HG03097 (cell line): ENCODE measurements around the gene TNFRSF25.

Experiments used
- ATAC-seq: cut with Tn5 transposase; IDR thresholded peaks from one replicate; pipeline ENCODE4 v1.9.1; 2021; ENCODE audit not compliant: unreplicated experiment, low FRiP score

TNFRSF25 gene

DNA sequence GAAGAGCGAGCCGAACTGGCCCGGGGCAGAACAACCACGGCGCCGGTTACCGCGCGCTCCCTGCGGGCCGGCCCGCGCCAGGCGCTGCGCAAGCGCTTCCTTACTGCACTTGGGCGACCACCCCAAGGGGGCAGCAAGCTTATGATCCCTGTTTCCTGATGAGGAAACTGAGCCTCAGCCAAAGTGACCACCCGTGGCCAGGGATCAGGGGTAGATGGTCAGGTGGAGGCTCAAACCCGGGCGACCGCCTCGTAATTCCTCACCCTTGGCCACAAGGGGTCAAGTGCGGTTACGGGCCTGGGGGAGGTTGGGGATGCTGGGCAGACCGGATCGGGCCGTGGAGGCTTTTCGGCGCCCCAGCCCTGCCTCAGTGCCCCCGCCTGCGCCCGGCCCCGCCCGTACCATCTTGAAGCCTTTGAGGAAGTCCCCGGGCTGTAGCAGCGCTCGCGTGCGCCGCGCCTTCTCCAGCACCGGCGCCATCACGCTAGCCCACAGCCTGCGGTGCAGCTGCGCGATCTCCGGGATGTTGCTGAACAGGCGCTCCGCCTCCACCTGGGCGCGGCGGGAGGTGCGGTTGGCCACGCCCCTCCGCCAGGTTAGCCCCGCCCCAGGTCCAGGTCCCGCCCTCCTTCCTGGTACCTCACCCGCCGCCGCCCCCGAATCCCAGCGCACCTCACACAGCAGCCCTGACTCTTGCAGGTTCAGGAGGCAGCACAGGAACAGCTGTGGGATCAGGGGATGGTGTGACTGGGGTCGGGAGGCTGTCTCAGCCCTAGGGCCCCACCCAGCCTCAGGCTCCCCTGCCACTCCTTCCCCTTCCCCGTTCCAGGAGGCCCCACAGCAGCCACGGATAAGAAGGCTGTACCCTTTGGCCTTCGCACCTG, 5.4 kb upstream of the TNFRSF25 start:
- no peak for ATAC-seq

DNA sequence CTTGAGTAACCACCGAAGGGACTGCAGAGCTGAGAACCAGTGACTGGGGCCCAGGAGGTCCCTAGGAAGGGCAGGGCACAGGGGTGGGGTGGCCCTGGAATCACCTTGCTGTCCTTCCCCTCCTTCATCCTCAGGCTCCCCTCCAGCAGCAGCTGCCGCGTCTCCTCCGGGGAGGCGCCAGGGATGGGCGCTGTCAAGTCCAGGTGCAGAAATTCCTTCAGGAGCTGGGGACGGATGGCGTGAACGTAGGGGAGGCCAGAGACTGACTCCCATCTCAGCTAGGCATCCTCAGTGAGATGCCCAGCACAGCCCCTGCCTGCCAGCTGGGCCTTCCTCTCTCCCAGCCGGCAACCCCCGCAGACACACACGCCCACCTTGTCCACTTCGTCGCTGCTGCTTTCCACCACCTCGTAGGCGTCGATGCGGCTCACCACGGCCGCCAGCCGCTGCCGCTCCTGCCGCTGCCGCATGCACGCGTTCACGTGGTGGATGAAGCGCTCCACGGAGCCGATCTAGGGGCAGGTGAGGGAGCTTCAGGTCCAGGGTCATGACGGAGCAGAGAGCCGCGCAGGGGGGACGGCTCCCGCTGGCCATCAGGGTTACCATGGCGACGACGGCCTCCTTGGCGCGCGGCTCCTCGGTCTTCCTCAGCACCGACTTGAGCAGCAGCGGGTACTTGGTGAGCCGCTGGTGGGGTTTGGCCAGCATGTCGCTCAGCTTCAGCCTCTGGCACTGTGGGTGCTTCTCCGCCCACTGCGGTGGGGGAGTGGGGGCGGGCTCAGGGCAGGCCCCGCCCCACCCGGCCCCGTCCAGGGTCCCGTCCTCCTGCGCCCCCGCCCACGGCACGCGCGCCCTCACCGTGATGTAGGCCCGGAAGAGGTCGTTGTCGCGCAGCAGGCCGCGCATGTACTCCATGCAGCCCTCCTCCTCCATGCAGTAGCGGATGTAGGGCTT, 4.4 kb upstream of the TNFRSF25 start:
- ATAC-seq: no peak

DNA sequence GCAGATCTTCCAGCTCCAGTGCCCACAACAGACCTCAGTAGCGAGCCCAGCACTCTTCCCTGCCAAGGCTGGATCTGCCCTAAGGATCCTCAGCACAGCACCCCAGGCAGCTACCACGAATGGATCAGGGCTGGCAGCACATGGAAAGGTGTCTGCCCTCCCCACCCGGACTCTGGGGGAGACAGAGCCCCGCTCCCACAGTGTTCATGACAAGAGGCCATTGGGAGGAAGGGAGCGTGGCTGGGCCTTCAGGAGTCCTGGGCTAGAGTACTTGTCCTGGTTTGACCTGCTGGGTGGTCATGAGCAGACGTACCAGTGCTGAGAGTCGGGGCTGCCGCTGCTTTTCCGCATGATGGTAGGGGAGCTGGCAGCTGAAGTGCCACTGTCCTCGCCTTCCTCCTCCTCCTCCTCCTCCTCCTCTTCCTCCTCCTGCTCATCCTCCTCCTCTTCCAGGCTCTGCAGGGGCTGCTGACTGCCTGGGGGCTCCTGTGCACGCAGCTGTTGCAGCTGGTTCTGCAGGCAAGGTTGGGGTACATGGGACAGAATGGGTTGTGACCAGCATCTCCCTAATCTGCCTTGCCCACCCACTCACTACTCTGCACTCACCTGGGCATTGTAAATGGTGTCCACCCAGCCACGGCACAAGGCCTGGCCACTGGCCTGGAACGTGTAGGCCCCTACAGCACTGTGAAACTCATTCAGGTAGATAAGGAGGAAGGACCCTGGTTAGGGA, 2.9 kb upstream of the TNFRSF25 start:
- ATAC-seq: no peak

DNA sequence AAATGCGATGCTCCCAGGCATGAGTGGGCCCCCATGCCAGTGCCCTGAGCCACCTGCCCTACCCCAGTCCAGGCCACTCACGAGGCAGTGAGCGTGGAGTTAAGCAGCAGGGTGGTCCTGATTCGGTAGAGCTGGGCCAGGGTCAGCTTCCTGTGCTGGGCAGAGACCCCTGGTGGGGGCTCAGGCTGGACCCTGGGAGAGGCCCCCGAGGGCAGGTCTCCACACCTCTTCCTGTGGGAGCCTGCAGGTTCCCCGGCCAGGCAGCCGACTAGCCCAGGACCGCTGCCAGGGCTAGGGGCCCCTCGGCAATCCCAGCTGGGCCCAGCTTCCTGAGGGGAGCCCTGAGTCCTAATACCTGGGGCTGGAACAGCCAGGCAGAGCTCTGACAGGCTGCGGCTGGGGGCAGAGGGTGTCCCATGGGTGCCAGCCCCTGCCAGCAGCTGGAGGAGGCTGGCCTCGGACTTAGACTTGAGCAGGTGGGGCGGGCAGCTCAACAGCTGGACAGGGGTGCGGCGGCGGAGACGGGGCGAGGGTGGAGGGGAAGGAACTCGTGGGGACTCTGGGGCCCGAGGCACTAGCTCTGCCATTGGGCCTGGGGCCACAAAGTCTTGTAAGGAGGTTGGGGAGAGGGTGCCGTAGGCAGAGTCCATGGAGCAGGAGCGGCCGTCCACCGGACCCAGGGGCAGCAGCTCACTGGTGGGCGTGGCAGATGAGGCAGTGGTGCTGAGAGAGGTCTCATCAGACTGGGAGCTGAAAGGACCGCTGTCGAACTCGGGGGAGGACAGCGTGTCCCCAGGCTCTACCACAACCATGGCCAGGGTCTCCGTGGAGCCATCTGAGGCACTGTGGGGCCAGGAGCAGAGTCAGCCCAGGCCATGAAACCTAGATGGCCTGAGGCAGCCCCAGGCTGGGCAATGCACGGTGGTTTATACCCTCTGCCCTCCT, 2.0 kb upstream of the TNFRSF25 start:
- ATAC-seq: no peak

DNA sequence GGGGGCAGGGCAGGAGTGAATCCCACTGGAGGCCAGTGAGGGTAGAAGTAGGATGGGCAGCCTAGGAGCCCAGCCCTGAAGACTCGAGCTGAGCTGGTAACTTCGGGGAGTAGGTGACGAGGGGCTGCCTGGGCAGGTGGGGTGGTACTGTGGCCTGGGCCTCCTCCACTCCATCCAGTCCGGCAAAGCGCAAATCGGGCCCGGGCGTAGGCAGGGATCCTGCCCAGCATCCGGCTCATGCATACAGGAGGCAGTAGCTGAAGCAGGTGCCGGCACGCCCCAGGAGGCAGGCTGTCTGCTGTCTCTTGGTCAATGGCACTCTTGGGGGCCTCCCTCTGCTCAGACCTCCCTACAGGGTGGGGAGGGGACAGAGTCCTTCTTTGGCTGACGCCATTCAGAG, 1.3 kb upstream of the TNFRSF25 start:
- no peak for ATAC-seq

DNA sequence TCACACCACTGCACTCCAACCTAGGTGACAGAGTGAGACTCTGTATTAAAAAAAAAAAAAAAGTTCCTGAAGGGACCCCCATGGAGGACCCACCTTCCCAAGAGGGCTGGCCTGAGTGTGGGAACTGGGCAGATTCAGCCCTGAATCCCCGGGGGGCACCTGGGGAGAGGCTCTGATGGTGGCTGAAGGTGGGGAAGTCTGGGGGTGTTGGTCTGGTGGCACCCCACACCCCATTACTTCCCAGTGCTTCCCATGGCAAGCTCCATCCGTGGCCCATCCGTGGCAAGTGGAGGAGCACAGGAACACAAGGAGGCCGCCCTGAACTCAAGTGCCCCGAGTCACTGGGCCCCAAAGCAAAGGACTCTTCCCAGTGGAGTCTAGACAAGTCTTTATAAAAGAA, 778 bp upstream of the TNFRSF25 start:
- ATAC-seq: no peak

DNA sequence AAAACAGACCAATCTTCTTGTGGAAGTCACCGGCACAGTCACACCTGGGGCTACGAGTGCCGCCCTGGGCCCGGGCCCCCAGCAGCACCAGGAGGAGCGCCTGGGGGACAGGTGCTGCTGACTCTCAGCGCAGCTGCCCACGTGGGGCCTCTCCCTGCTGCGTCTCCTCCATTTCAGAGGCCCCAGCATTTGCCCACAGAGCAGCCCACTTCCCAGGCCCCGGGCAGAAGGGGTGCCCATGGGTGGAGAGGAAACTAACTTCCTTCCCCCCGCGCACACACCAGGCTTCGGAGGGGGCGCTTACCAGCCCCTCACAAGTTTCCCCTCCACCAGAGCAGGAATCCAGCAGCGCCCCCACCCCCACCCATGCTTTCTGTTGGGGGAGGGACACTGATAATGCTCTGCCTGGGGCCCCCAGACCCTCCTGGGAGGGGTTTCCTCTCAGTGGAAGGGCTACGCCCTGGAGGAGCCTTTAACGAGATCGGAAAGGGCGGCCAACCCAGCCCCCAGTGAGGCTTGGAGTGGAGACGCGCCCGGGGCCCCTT, 440 bp downstream of the TNFRSF25 start:
- ATAC-seq: no peak

DNA sequence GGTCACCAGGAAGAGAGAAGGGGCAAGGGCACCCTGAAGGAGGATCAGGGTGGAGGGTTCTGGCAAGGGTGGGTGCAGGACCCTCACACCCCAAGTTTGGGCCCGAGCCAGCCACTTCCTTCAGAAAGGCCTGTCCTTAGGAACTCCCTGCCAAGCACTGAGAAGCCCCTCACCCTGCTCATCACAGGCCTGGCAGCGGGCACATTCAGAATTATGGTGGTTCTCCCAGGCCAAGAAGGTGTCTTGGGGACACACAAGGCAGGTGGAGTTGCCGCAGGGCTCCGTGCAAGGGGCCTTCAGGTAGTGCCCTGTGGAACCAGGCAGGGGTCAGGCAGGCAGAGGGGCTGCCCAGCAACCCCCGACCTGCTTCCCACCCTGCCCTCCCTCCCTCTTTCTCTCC, 1.1 kb downstream of the TNFRSF25 start:
- no peak for ATAC-seq

DNA sequence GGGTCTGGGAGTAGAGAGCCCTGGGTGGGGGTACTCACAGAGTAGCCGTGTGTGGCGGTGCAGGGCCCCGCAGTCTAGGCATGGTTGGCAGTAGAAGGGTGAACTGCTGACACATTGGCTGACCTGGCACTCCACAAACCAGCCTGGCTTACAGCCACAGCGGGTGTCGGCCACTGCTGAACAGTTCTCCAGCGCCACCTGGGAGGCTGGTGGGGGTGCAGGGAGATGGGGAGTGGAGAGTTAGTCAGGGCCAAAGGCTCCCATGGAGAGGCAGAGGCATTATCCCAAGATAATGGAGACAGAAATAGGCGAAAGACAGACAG, 1.5 kb downstream of the TNFRSF25 start:
- no peak for ATAC-seq

DNA sequence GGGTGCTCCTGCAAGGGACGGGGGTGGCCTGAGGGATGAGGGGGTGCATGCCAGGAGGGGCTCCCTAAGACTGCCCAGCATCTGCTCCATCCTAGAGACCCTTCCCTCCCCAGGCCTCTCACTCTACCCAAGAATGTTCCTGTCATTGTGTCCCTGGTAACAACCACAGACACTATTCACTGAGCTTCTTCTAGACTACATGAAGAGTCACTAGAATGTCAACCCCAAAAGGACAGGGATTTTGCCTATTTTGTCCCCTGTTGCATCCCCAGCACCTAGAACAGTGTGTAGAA, 2.9 kb downstream of the TNFRSF25 start:
- ATAC-seq: no peak

DNA sequence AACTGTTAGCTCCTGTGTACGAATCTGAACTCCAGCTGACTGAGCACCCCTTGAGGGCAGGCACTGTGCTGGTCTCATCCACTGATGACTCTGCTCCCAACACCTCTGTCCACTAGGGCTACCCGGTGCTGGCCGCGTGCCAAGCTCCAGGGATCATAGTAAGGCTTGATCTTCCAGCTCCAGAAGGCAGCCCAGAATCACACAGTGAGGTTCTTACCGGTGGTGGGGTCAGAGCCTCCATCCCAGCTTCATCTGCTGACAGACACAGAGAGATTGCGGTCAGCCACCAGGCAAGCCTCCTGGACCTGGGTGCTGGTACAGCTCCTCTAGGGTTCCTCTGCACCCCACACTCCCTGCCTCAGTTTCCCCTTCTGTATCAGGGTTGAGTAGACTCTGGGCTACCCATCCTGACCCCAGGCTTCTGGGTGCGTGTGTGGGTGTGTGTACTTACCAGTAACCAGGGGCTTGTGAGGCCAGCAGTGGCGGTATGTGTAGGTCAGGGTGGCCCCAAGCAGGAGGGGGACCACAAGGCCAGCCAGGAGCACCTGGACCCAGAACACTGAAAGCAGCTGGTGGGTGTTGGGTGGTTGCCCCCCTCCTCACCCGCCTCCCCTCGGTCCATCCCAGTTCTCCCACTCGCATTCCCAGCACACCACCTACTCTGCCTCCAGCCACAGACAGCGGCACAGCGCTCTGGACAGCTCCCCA, 3.4 kb downstream of the TNFRSF25 start:
- ATAC-seq: no peak

DNA sequence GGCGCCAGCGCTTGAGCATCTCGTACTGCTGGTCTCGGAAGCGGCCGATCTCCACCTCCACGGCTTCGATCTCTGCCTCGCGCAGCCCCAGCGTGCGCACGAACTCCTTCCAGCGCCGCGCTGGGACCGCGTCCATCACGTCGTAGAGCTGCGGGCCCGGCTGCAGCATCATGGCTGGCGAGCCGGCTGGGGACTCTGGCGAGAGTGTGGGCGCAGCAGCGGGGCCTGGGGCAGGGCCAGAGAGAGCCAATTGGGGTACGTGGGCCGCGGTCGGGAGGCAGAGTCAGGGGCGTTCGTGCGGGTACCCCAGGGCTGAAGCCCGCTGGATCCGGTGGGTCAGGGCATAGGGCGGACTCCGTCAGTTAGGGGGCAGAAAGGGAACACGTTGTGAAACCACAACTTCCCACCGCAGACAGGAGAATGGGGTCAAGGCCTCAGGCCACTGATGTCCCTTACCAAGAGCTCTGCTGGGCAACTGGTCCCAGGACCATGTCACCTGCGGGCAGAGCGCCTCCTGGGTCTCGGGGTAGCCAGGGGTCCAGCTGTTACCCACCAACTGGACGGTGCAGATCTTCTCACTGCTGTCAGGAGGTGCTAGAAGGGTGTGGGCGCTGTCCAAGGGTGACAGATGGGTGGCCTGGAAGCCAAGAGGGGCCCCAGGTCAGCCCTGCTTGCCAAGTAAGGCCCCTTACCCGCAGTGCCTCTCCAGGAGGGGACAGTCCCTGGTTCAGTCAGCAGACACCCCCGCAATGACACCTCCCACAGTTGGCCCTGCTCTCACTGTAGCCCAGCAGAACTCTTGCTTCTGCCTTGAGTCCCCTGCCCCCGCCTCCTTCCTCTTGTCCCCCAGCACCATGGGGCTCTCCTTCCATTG, 4.2 kb downstream of the TNFRSF25 start:
- no peak for ATAC-seq

DNA sequence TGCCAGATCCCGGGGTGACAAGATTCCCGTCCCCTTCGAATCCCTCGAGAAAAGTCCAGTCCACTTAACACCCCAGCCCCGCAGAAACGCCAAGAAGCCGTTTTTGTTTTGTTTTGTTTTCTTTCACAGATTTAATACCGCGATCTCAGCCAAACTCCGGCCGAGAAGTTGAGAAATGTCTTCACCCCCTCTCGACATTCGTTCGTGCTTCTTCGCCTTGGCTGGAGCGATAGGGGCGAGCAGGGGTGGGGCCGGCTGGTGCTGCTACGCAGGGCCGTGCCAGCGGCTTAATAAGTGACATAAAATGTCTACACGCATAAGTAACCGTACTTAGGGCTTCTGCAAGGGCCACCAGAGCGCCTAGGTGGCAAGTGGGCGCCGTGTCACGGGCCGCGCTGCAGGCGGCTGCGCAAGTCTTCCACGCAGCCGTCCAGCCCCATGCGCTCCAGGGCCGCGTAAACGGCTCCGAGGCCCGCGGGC, 4.9 kb downstream of the TNFRSF25 start:
- ATAC-seq: no peak

DNA sequence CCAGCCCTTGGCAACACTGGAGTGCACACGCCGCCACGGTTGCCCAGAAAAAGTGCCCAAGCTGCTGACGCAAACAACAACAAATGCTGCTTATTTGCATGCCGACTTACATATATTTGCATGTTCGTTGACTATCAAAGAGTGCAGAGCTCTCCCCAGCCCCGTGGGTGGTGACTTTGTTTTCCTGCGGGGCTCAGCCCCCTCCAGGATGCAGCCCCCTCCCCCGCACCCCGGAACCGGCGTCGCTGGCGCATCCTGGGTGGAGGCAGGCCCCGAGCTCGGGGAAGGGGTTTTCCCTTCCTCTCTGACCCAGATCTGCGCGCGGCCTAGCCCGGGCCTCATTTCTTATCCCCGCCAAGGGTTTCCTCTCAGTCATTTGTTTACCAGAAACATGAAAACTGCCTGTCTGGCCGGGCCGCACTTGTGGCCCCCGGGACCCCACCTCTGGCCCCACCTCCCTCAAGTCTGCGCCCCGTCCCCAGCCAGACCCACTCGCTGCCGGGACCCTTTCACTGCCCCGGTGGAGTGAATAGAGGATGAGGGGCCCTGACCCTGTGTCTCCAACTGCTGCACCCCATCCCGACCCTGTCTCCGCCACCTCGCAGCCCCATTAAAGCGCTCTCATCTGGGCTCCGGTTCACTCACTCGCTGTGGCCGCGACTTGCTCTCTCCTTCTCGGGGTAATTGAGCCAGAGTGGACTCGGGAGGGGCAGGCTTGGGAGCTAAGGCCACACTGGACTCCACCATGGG, 5.5 kb downstream of the TNFRSF25 start:
- ATAC-seq: no peak

DNA sequence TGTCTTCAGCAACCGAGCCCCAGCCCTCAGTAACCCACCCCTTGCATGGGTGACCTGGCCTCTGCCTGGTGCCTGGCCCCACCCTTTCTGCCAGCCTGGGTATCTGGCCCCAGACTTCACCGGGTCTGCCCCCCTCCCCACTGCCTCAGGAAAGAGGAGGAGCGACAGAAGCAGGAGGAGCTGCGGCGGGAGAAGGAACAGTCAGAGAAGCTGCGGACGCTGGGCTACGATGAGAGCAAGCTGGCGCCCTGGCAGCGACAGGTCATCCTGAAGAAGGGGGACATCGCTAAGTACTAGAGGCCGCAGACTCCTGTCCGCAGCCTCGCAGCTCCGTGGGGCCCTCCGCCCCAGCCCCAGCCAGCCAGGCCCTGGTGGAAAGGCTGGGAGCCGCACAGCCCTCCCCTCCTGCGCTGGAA, 6.1 kb downstream of the TNFRSF25 start:
- no peak for ATAC-seq

DNA sequence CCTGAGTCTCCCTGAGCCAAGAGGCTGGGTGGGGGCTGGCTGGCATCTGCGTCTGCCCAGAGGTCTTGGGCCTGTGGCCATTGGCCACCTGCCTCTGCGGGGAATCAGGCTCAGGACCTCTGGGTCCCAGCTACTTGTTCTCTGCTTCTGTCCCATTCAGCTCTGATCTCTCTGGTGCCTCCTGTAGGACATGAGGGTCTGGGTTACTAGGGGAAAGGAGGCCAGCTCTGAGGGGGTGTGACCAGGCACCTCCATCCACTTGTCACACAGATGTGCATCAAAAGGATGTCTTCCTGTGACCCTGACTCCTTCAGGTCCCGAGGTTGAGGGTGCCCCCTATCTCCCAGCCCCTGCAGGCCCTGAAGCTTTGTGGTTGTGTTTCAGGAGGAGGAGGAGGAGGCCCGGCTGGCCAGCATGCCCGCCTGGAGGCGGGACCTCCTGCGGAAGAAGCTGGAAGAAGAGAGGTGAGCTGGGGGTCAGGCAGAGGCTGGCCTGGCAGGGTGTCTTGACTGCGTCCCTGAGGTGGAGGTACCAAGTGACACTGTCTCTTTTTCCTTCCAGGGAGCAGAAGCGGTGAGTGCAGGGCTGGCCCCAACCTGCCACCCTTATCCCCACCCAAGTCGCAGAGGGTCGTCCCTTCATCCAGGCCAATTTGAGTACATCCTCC, 9.0 kb downstream of the TNFRSF25 start:
- ATAC-seq: no peak
